ENCODE data around the gene ANKH. TPM values are rescaled to one million over a fixed set of nuclear protein-coding genes. Genes with fewer than 3 reads are reported as not detected.

ANKH gene
- total and polyA plus RNA-seq, 2 of the 13 experiments (the other 11 are each of a cell fraction or from before 2014, with no cell fraction given) = 25.0 to 36.0 TPM

- DNase-seq (ENCODE audit: low spot score) (no peak), FAIRE-seq (no peak), ATAC-seq (no peak)
- no peak overlapping the region for H3K4me3 ChIP-seq (replicated peaks in 1 of 3; ENCODE audit: insufficient read depth in 1 of 3, low read depth in 2 of 3, low read length in 3 of 3)
- no TSS peak for BruUV-seq (replicated peaks)
- no peak overlapping the region for H3K27ac ChIP-seq (ENCODE audit: extremely low read length, insufficient read depth, low read length)
- POLR2A ChIA-PET = no interaction called here
- CTCF ChIA-PET (ENCODE audit: low intra/inter-chr PET ratio, low total read pairs) = no interaction called here
- no peaks in the 10 kb centered on the region for H3K9me3 ChIP-seq (ENCODE audit: low read length)
- H3K36me3 ChIP-seq (replicated peaks in 1 of 2; ENCODE audit: control insufficient read depth in 1 of 2, insufficient read depth in 2 of 2, low read length in 2 of 2) = peaks cover 20 to 77% of the 10 kb centered on the region in 2 experiments
- no peaks in the 10 kb centered on the region for H4K20me1 ChIP-seq (ENCODE audit: insufficient read depth, low read length)
- no peak overlapping the region for H3K9ac ChIP-seq (ENCODE audit: insufficient read depth, low read depth, low read length)
- H3K4me2 ChIP-seq (ENCODE audit: low read depth, low read length) = no peak overlapping the region
- in situ Hi-C loops (cut with HindIII; ENCODE audit: extremely low pct_ligation_motif_present, low pct_unique_long_range_greater_than_20kb) (no loop called here), intact Hi-C loops (cut with micrococcal nuclease; ENCODE audit: unreplicated experiment) (no loop called here)
- WGBS (ENCODE audit: low lambda C conversion rate) = 98% methylated on average over 5 of the region's 5 CpGs
- peaks cover 38% of the 10 kb centered on the region for H3K79me2 ChIP-seq (ENCODE audit: insufficient read depth, low read length)
- H3K4me1 ChIP-seq (ENCODE audit: insufficient read depth, low read length) = no peaks in the 10 kb centered on the region
- no peaks in the 10 kb centered on the region for H3K27me3 ChIP-seq (ENCODE audit: control insufficient read depth in 1 of 2, insufficient read depth in 2 of 2, low read length in 2 of 2)
- no peak overlapping the region for H2AFZ ChIP-seq (ENCODE audit: low read length)
- no peak for TF ChIP-seq ZNF614 (CRISPR knock-in tag; IDR thresholded peaks at IDR 0.05; ENCODE audit: borderline replicate concordance)
- TF ChIP-seq ZNF558 (CRISPR knock-in tag; IDR thresholded peaks at IDR 0.05; ENCODE audit: borderline replicate concordance) = no peak
- no peak for TF ChIP-seq EED (CRISPR knock-in tag; IDR thresholded peaks at IDR 0.05)
- no peak for TF ChIP-seq KLF15 (CRISPR knock-in tag; IDR thresholded peaks at IDR 0.05; ENCODE audit: borderline replicate concordance)
- TF ChIP-seq HIVEP1 (CRISPR knock-in tag; IDR thresholded peaks at IDR 0.05) = no peak
- TF ChIP-seq, protein P1, sequence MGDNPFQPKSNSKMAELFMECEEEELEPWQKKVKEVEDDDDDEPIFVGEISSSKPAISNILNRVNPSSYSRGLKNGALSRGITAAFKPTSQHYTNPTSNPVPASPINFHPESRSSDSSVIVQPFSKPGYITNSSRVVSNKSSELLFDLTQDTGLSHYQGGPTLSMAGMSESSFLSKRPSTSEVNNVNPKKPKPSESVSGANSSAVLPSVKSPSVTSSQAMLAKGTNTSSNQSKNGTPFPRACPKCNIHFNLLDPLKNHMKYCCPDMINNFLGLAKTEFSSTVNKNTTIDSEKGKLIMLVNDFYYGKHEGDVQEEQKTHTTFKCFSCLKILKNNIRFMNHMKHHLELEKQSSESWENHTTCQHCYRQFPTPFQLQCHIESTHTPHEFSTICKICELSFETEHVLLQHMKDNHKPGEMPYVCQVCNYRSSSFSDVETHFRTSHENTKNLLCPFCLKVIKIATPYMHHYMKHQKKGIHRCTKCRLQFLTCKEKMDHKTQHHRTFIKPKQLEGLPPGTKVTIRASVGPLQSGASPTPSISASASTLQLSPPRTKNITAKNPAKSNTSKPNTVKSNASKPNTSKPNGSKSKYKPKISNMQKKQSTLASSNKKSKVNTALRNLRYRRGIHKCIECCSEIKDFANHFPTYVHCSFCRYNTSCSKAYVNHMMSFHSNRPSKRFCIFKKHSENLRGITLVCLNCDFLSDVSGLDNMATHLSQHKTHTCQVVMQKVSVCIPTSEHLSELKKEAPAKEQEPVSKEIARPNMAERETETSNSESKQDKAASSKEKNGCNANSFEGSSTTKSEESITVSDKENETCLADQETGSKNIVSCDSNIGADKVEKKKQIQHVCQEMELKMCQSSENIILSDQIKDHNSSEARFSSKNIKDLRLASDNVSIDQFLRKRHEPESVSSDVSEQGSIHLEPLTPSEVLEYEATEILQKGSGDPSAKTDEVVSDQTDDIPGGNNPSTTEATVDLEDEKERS (CRISPR knock-in tag; IDR thresholded peaks at IDR 0.05) = no peak
- TF ChIP-seq ZNF260 (CRISPR knock-in tag; IDR thresholded peaks at IDR 0.05; ENCODE audit: borderline replicate concordance, low read depth) = no peak
- TF ChIP-seq EP300 (IDR thresholded peaks at IDR 0.05; ENCODE audit: low read depth in 2 of 2, low read length in 2 of 2) = no peak
- no peak for TF ChIP-seq EP300 (CRISPR knock-in tag; IDR thresholded peaks at IDR 0.05; ENCODE audit: borderline replicate concordance)
- no peak for TF ChIP-seq TAF1 (CRISPR knock-in tag; IDR thresholded peaks at IDR 0.05)
- no peak for TF ChIP-seq PHF20 (CRISPR knock-in tag; IDR thresholded peaks at IDR 0.05)
- TF ChIP-seq PRDM15 (CRISPR knock-in tag; IDR thresholded peaks at IDR 0.05) = no peak
- no peak for TF ChIP-seq ZNF12 (CRISPR knock-in tag; IDR thresholded peaks at IDR 0.05)
- TF ChIP-seq, protein P2, sequence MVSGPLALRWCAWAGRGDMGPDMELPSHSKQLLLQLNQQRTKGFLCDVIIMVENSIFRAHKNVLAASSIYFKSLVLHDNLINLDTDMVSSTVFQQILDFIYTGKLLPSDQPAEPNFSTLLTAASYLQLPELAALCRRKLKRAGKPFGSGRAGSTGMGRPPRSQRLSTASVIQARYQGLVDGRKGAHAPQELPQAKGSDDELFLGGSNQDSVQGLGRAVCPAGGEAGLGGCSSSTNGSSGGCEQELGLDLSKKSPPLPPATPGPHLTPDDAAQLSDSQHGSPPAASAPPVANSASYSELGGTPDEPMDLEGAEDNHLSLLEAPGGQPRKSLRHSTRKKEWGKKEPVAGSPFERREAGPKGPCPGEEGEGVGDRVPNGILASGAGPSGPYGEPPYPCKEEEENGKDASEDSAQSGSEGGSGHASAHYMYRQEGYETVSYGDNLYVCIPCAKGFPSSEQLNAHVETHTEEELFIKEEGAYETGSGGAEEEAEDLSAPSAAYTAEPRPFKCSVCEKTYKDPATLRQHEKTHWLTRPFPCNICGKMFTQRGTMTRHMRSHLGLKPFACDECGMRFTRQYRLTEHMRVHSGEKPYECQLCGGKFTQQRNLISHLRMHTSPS (CRISPR knock-in tag; IDR thresholded peaks at IDR 0.05; ENCODE audit: low read depth) = no peak
- no peak for TF ChIP-seq THAP11 (CRISPR knock-in tag; IDR thresholded peaks at IDR 0.05)
Measured at GRCh38 chr5:14678773-14679334, 192.7 kb downstream of the ANKH start.
